Suprapubic skin (tissue), 3 donors: Measurements from ENCODE around the gene KCTD11.

Experiments used
- POLR2A ChIP-seq, 2 donors: fragments of 450-650 bp; IDR thresholded peaks; one replicate each; pipeline ENCODE4 v1.6.1; 2017; ENCODE audit warnings: antibody characterized with exemption in 2 of 2, mild to moderate bottlenecking in 2 of 2, moderate library complexity in 2 of 2
- TF ChIP-seq, protein P1 (sequence below), 2 donors: fragments of 200-600 bp in 1 of 2; fragments of 450-650 bp in 1 of 2; sonication (generic) in 1 of 2; IDR thresholded peaks; one replicate each; pipeline ENCODE4 v1.5.1; 2016 to 2019; ENCODE audit warnings: antibody characterized with exemption in 2 of 2, mild to moderate bottlenecking in 1 of 2, moderate library complexity in 1 of 2

DNA sequence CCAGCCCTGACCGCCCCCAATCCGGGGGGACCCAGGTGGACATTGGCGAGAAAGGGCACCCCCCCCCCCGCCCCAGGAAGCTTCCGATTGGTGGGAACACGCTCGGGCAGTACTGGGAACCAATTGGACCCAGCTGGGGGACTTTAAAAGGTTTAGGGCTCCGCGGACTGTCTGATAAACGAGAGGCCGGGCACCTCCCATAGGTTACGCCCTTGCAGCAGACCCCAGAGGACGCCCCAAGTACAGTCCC lies 51.7 kb downstream of the KCTD11 start:
- TF ChIP-seq, protein P1, sequence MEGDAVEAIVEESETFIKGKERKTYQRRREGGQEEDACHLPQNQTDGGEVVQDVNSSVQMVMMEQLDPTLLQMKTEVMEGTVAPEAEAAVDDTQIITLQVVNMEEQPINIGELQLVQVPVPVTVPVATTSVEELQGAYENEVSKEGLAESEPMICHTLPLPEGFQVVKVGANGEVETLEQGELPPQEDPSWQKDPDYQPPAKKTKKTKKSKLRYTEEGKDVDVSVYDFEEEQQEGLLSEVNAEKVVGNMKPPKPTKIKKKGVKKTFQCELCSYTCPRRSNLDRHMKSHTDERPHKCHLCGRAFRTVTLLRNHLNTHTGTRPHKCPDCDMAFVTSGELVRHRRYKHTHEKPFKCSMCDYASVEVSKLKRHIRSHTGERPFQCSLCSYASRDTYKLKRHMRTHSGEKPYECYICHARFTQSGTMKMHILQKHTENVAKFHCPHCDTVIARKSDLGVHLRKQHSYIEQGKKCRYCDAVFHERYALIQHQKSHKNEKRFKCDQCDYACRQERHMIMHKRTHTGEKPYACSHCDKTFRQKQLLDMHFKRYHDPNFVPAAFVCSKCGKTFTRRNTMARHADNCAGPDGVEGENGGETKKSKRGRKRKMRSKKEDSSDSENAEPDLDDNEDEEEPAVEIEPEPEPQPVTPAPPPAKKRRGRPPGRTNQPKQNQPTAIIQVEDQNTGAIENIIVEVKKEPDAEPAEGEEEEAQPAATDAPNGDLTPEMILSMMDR (IDR thresholded peaks at IDR 0.05): no peak
- TF ChIP-seq POLR2A (IDR thresholded peaks at IDR 0.05): no peak
